Dermis microvascular lymphatic vessel endothelial cell (primary cell): ENCODE measurements around the gene SCYGR7. TPM values are rescaled to one million over a fixed set of nuclear protein-coding genes. Genes with fewer than 3 reads are reported as not detected.

Source experiments
- DNase-seq, 2 donors: peaks; one replicate each; pipeline versions ENCODE4 v3.0.0 to v3.0.0-alpha.2; 2010; ENCODE audit warnings: low read depth in 2 of 2
- total RNA-seq: library from RNA; depleted of rRNA; stranded (reverse); fragments of >200 nt; gene quantifications from 2 replicates; pipeline ENCODE4 v1.2.1, GENCODE V29; 2014

SCYGR7 gene
- total RNA-seq, 1 donor from 2014 or later = not detected

DNA sequence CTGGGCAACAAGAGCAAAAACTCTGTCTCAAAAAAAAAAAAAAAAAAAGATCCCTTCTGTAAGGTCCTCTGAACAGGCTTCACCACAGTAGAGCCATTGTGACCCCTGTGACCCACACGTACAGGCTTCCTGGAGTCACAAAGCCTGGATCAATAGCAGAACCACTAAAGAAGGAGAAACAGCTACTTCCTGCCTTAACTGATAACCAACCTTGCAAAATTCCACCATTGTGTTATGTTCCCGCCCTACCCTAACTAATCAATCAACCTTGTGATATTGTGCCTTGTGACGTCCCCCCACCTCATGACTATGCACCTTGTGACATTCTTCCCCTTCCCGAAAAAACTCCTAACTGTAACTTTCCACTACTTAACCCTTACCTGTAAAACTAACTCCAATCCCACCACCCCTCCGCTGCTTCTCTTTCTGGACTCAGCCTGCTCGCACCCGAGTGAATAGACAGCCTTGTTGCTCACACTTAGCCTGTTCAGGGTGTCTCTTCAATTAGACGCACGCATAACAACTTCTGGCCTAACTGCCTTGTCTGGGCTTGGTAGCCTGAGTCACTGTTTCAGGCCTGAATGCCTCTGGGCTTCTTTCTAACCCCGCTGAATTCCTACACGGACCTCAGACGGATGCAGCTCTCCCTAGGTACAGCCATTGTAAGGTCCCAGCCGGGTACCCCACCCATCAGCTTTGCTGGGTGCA lies 31.4 kb downstream of the SCYGR7 start:
- no peak for DNase-seq

DNA sequence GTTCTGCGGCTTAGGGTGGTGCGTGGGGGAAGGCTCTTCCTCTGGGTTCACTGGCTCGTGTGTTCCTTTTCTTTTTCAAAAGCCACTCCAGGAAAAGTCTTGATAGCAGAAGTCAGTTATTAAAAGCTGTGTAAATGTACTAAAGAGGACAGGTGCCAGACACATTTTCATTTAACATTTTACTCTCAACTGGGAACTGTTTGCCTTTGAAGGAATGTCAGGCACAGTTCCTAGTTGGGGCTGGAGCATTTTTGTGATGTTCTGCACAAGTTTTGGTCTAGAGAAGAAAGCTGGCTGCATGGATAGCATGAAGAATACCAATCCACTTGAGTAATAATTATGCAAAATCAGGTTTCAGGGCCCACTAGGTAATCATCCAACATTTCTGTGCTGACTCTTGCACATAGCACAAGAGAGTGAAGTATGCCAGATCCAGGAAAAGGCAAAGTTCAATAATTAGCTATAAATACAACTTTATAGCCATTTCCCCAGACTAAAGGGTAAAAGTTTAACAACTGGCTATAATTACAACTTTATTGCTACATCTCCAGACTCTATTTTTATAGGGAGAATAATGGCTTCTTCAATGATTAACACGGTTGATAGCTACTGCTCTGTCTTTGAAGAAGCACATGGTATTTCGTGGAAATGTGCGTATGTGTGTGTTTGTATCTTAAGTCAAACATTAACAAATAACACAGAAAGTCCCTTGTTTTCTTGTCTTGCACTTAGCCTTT lies 33.8 kb downstream of the SCYGR7 start:
- no peak for DNase-seq

DNA sequence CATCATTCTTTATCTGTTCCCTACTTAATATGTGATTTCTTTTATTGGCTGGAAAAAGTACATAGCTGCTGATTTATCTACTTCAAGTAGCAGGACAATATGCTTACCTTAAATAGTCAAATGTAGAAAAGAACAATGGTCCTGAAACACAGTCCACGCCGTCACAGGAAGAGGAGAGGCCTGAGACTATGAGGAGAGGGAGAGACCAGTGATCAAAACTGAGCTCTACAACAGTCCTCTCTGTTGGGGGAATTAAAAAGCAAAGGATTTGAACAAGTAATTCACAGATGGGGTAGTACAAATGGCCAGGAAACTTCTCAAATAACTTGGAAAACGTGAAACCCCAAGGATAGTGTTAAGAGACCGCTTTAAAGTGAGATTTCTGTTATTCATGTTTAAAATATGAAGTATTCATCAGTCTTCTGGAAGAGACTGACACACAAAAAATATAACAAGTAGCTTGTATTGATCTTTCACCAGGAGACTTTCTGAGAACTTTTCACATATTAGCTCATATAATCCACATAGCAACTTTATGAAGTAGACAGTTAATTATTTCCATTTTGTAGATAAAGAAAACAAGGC lies 37.7 kb downstream of the SCYGR7 start:
- peak in 1 of 2 donors; percentile 17 for DNase-seq

DNA sequence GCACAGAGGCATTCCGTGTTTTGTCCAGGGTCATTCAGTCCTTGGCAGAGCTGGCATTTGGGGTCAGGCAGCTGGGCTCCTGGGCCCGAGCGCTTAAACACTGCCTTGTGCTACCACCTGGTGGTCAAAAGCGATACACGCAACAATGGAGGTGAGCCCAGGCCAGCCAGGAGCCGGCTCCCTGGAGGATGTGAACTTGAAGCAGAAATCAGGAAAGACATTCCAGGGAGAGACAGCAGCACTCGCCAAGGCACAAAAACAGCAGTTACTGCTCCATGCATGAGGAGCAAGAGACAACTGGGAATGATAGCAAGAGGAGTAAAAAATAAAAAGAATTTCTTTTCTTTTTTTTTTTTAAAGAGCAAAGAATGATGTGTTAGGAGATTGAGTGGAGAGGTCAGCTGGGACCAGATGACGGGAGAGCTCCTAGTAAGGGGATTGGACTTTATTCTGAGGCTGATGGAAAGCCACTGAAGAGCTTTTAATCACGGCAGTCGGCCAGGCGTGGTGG lies 38.3 kb downstream of the SCYGR7 start:
- peak; percentile 58 to 80 for DNase-seq

DNA sequence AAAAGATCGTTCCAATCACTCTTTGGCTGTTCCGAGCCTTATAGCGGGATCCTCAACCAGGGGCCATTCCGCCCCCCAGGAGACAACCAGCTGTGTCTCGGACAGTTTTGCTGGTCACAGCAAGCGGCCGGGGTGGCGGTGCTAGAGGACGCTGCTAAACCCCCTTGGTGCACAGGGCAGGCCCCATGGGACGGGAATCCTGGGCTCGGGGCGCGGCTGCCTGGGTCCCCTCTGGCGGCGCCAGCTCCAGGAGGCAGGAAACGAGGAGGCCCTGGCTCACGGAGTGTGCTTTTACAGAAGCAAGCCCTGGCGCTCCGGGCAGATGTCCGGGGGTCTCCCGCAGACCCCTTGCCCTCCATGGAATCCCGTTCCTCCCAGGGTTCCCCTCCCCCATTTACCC lies 39.7 kb downstream of the SCYGR7 start:
- no peak for DNase-seq

DNA sequence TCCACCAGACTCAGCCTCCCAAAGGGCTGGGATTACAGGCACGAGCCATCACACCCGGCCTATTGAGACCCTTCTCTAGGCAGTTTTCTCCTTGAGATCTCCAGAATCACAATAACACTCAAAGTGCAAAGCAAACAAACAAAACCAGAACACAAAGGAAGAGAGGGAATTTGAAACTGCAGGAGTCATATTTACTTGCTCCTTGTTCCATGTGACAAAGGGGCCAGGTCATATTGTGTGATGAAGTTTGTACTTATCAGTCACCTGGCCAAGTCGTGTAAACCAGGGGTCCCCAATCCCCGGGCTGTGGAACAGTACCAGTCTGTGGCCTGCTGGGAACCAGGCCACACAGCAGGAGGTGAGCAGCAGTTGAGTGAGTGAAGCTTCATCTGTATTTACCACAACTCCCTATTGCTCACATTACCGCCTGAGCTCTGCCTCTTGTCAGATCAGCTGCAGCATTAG lies 44.1 kb downstream of the SCYGR7 start:
- no peak for DNase-seq

DNA sequence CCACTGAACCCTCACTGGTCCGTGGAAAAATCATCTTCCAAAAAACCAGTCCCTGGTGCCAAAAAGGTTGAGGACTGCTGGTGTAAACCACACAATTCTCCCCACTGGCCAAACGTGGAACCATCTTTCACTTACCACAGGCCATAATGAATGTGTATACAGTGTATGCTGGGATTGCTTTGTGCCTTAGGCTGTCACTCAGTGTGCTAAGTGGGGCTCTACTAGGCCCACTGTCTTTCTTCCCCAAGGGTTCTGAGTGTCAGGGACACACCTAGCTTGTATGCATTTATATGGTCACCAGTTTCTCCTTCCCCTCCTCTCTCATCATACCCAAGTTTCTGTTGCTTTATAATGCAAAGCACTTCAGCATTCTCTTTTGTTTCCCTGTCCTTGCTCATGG lies 44.8 kb downstream of the SCYGR7 start:
- no peak for DNase-seq

DNA sequence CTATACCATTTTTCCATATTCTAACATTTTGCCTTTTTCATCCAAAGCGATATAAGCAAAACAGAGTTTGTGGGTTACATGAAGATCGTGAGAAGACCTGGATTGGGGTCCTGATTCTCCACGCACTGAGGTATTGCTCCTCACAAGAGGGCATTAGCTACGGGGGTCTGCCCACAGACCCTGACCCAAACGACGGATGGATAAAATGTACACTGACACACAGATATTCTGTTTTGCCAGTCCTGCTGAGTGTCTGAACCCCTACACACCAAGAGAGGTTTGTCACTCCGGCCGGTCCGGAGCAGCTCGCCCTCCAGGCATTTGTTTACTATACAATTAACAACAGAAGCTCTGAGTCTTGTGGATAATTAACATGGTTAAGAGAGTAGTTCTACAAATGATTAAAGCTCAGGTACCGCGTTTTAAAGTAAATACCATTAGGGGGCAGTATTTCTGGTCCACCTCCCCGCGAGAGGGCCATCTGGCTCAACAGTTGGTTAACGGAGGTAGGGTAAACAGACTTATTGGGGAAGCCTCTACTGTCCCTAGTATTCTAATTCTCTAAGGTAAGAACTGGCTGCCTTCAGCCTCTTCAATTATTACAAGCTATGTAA lies 46.0 kb downstream of the SCYGR7 start:
- DNase-seq = peak in 1 of 2 donors; percentile 26

DNA sequence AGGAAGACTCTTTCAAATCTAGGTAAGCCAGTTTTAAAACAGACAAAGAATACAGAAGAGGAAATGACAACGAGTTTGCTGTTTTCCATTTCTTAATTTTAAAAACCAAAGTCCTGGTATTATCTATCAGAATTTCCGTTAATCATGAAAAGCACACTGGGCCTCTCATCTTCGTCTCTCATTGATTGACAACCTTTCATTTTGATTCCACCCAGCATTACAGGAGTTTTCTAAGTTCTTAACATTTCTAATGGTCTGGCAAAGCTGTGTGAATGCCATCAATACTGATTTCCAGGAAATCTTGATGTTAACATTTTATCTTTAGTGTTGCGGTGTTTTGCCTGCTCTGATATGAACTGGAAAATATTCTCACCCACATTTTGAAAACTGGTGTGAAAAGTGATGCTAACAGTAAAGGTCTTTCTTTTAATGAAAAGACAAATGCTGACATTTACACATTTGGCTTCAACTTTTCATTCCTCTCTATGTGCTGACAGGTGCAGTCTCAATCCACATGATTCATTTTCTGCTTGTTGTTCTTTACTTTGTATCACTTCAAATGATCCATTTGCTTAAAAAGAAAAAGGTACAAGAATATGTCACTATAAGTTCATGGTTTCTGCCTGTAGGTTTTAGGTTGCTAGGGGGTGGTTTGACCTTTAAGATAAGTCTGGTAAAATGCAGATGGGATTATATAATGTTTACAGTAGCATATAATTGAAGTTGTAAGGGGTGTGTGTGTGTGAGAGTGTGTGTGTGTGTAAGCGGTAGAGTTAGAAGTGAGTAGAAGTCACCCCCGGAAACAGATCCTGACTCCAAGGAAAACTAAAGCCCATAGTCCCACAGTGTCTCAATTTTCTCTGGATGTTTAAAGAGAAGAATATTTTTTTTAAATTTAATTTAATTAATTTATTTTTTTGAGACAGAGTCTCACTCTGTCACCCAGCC lies 47.0 kb downstream of the SCYGR7 start:
- DNase-seq = no peak

Other genes starting within 250 kb of the SCYGR7 start
- gene SCYGR2, start 129.4 kb upstream of the SCYGR7 start, total RNA-seq = not detected in 2 replicates
- not detected in 2 replicates for gene SCYGR3, start 113.5 kb upstream of the SCYGR7 start, total RNA-seq
- gene SCYGR4, start 110.8 kb upstream of the SCYGR7 start, total RNA-seq = not detected in 2 replicates
- gene SCYGR5, start 61.5 kb upstream of the SCYGR7 start, total RNA-seq = not detected in 2 replicates
- gene SLC19A3, start 10.3 kb upstream of the SCYGR7 start, total RNA-seq = under 0.01 and 0.13 TPM in 2 replicates
- not detected in 2 replicates for gene SCYGR6, start 3.6 kb upstream of the SCYGR7 start, total RNA-seq
- gene SCYGR8, start 17.6 kb downstream of the SCYGR7 start, total RNA-seq = not detected in 2 replicates
- gene CCL20, start 85.5 kb downstream of the SCYGR7 start, total RNA-seq = 0.89 and 3.3 TPM in 2 replicates
- gene DAW1, start 143.3 kb downstream of the SCYGR7 start, total RNA-seq = not detected in 2 replicates